ENCODE data around the gene ZNF783. TPM values are rescaled to one million over a fixed set of nuclear protein-coding genes. Genes with fewer than 3 reads are reported as not detected.

Gene ZNF783
- polyA plus RNA-seq, 1 experiment = 6.9 TPM

- peaks cover 19% of the 10 kb centered on the region for H3K36me3 ChIP-seq (ENCODE audit: control insufficient read depth, insufficient read depth, low read length)
- H3K4me3 ChIP-seq (ENCODE audit: low read depth, low read length) = no peak overlapping the region
- no peaks in the 10 kb centered on the region for H3K27me3 ChIP-seq (ENCODE audit: control insufficient read depth, insufficient read depth, low read length)
- ChIA-PET POLR2A (no interaction called here), CTCF (no interaction called here)
- no peak for DNase-seq (ENCODE audit: low read depth)
- no peak for TF ChIP-seq CTCF (IDR thresholded peaks at IDR 0.05; ENCODE audit: insufficient read depth, low read depth, low read length)
Measured at GRCh38 chr7:149280661-149281507, 18.9 kb downstream of the ZNF783 start.

GRCh38 chr7:149281508-149282330, 19.7 kb downstream of the ZNF783 start:
- POLR2A ChIA-PET = no interaction called here
- no peak for TF ChIP-seq CTCF (IDR thresholded peaks at IDR 0.05; ENCODE audit: insufficient read depth, low read depth, low read length)
- H3K27me3 ChIP-seq (ENCODE audit: control insufficient read depth, insufficient read depth, low read length) = no peaks in the 10 kb centered on the region
- no peak for DNase-seq (ENCODE audit: low read depth)
- no peak overlapping the region for H3K4me3 ChIP-seq (ENCODE audit: low read depth, low read length)
- CTCF ChIA-PET = no interaction called here
- H3K36me3 ChIP-seq (ENCODE audit: control insufficient read depth, insufficient read depth, low read length) = peaks cover 19% of the 10 kb centered on the region

DNA sequence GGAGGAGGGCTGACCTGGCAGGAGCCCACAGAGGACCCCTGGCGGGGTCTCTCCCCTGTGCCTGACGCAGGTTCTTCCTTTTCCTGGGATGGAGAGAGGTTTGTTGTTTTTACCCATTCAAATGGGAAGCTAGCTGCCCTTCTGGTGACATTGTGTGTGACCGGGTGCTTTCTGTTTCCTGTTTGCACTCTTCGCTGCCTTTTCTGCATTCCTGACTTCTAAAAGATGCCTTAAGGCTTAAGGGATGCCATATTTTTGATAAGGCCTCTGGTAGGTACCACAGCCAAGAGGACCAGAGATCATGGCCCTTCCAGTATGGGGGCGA, 20.3 kb downstream of the ZNF783 start:
- POLR2A ChIA-PET = no interaction called here
- H3K36me3 ChIP-seq (ENCODE audit: control insufficient read depth, insufficient read depth, low read length) = peaks cover 19% of the 10 kb centered on the region
- no peaks in the 10 kb centered on the region for H3K27me3 ChIP-seq (ENCODE audit: control insufficient read depth, insufficient read depth, low read length)
- H3K4me3 ChIP-seq (ENCODE audit: low read depth, low read length) = no peak overlapping the region
- no peak for TF ChIP-seq CTCF (IDR thresholded peaks at IDR 0.05; ENCODE audit: insufficient read depth, low read depth, low read length)
- CTCF ChIA-PET = no interaction called here
- DNase-seq (ENCODE audit: low read depth) = no peak

DNA sequence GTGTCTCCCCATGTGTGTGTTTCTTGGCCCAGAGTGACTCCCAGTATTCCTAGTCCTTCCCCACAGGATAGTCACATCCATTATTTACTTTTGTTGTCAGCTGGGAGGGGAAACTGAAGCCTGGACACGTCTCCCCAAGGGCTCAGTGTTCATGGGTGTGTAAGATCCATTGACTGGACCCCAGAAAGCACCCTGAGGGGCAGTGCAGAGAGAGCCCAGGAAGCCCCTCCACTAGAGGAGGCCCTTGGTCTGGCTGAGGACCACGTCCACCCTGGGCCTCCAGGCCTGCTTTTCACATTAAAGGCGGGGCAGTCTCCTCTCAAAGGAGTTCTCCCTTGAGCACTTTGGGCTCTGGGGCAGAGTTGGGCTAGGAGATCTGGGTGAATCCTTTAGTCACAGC, 21.3 kb downstream of the ZNF783 start:
- H3K27me3 ChIP-seq (ENCODE audit: control insufficient read depth, insufficient read depth, low read length) = no peaks in the 10 kb centered on the region
- DNase-seq (ENCODE audit: low read depth) = no peak
- POLR2A ChIA-PET = no interaction called here
- no peak overlapping the region for H3K4me3 ChIP-seq (ENCODE audit: low read depth, low read length)
- CTCF ChIA-PET = no interaction called here
- peaks cover 14% of the 10 kb centered on the region for H3K36me3 ChIP-seq (ENCODE audit: control insufficient read depth, insufficient read depth, low read length)
- no peak for TF ChIP-seq CTCF (IDR thresholded peaks at IDR 0.05; ENCODE audit: insufficient read depth, low read depth, low read length)

- H3K36me3 ChIP-seq (ENCODE audit: control insufficient read depth, insufficient read depth, low read length) = peaks cover 9% of the 10 kb centered on the region
- H3K27me3 ChIP-seq (ENCODE audit: control insufficient read depth, insufficient read depth, low read length) = no peaks in the 10 kb centered on the region
- ChIA-PET POLR2A (no interaction called here), CTCF (interaction anchor here (0.9 kb wide), 1 partner anchor 11 kb away, joined by 3 read pairs; no protein-coding TSS in a partner anchor)
- H3K4me3 ChIP-seq (ENCODE audit: low read depth, low read length) = no peak overlapping the region
- no peak for DNase-seq (ENCODE audit: low read depth)
- no peak for TF ChIP-seq CTCF (IDR thresholded peaks at IDR 0.05; ENCODE audit: insufficient read depth, low read depth, low read length)
Measured at GRCh38 chr7:149284343-149284742, 22.3 kb downstream of the ZNF783 start.

Measured in BJ (cell line).